ENCODE data around the gene INF2. TPM values are rescaled to one million over a fixed set of nuclear protein-coding genes. Genes with fewer than 3 reads are reported as not detected.

The INF2 gene
- total and polyA plus RNA-seq, 2 experiments from 2014 or later, result 36.7 to 75.5 TPM

DNA sequence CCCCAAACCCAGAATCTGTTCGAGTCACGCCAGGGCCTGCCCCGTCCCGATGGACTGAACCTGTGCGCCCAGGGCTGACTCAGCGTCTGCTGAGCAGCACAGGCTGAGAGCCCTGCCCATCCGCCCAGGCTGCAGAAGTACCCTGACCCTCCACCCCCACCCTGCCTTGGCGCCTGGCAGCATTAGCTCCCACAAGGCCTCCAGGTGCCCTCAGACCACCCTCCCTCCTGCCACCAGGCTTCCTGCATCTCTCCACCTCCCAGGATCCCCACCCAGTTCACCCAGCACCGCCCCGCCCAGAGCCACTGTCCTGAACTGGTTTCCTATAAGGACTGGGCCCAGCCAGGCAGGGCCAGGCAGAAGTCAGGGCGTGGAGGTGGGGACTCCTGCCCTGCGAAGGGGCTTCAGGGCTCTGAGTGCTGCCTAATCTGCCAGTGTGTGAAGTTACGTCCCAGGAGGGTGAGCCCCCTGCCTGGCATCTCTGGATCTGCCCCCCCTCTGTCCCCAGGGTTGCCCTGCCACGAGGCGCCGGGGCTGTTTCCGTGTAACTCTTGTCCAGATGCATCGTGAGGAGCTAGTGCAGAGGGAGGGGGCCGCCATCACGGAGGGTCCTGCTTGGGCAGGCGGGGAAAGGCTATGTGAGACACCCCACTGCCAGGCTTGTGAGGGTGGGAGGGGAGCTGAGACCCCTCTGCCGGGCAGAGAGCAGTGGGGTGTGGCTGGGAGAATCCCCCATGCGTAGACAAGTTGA, 43.7 kb downstream of the INF2 start:
- Mint-ChIP-seq H3K27ac (no peak overlapping the region), H3K9me3 (peaks cover 4% of the 10 kb centered on the region; the same call in 2 of the 3 replicates), H3K27me3 (ENCODE audit: insufficient read depth, low read depth, poor library complexity) (peaks cover 11% of the 10 kb centered on the region), H3K4me3 (no peak overlapping the region), H3K36me3 (ENCODE audit: low read depth) (no peaks in the 10 kb centered on the region; the same call in 2 of the 3 replicates), H3K4me1 (no peaks in the 10 kb centered on the region)
- Histone ChIP-seq H3K36me3 (ENCODE audit: insufficient read depth) (no peaks in the 10 kb centered on the region), H3K9me2 (ENCODE audit: insufficient read depth) (no peaks in the 10 kb centered on the region), H3K27me3 (ENCODE audit: insufficient read depth) (no peaks in the 10 kb centered on the region), H3K4me1 (ENCODE audit: insufficient read depth) (no peaks in the 10 kb centered on the region), H3K27ac (ENCODE audit: low read depth) (no peak overlapping the region), H3K79me2 (replicated peaks; ENCODE audit: insufficient read depth) (no peaks in the 10 kb centered on the region), H4K20me1 (replicated peaks; ENCODE audit: insufficient read depth) (no peaks in the 10 kb centered on the region), H3K4me2 (no peak overlapping the region), H2AFZ (no peak overlapping the region), H3K4me3 (no peak overlapping the region), H3F3A (replicated peaks; ENCODE audit: low read depth) (no peaks in the 10 kb centered on the region)
- DNase-seq (ENCODE audit: low spot score) (no peak), ATAC-seq (no peak)
- TF ChIP-seq ZNF462 (CRISPR knock-in tag; IDR thresholded peaks at IDR 0.05), result no peak
- TF ChIP-seq ETS1 (IDR thresholded peaks at IDR 0.05), result no peak
- no peak for TF ChIP-seq EZH2phosphoT487 (IDR thresholded peaks at IDR 0.05; ENCODE audit: unreplicated experiment)
- TF ChIP-seq, protein P1, sequence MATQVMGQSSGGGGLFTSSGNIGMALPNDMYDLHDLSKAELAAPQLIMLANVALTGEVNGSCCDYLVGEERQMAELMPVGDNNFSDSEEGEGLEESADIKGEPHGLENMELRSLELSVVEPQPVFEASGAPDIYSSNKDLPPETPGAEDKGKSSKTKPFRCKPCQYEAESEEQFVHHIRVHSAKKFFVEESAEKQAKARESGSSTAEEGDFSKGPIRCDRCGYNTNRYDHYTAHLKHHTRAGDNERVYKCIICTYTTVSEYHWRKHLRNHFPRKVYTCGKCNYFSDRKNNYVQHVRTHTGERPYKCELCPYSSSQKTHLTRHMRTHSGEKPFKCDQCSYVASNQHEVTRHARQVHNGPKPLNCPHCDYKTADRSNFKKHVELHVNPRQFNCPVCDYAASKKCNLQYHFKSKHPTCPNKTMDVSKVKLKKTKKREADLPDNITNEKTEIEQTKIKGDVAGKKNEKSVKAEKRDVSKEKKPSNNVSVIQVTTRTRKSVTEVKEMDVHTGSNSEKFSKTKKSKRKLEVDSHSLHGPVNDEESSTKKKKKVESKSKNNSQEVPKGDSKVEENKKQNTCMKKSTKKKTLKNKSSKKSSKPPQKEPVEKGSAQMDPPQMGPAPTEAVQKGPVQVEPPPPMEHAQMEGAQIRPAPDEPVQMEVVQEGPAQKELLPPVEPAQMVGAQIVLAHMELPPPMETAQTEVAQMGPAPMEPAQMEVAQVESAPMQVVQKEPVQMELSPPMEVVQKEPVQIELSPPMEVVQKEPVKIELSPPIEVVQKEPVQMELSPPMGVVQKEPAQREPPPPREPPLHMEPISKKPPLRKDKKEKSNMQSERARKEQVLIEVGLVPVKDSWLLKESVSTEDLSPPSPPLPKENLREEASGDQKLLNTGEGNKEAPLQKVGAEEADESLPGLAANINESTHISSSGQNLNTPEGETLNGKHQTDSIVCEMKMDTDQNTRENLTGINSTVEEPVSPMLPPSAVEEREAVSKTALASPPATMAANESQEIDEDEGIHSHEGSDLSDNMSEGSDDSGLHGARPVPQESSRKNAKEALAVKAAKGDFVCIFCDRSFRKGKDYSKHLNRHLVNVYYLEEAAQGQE (IDR thresholded peaks at IDR 0.05; ENCODE audit: unreplicated experiment), result no peak
- TF ChIP-seq STAT1 (IDR thresholded peaks at IDR 0.05; ENCODE audit: unreplicated experiment), result no peak
- no peak for TF ChIP-seq EZH2 (IDR thresholded peaks at IDR 0.05; ENCODE audit: low read depth, unreplicated experiment)
- TF ChIP-seq NANOG (IDR thresholded peaks at IDR 0.05; ENCODE audit: borderline replicate concordance), result no peak
- TF ChIP-seq, protein P2, sequence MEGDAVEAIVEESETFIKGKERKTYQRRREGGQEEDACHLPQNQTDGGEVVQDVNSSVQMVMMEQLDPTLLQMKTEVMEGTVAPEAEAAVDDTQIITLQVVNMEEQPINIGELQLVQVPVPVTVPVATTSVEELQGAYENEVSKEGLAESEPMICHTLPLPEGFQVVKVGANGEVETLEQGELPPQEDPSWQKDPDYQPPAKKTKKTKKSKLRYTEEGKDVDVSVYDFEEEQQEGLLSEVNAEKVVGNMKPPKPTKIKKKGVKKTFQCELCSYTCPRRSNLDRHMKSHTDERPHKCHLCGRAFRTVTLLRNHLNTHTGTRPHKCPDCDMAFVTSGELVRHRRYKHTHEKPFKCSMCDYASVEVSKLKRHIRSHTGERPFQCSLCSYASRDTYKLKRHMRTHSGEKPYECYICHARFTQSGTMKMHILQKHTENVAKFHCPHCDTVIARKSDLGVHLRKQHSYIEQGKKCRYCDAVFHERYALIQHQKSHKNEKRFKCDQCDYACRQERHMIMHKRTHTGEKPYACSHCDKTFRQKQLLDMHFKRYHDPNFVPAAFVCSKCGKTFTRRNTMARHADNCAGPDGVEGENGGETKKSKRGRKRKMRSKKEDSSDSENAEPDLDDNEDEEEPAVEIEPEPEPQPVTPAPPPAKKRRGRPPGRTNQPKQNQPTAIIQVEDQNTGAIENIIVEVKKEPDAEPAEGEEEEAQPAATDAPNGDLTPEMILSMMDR (conservative IDR thresholded peaks at IDR 0.05; ENCODE audit: low read depth in 2 of 2), result no peak
- TF ChIP-seq POLR2AphosphoS5 (IDR thresholded peaks at IDR 0.05; ENCODE audit: low read depth), result no peak
- no peak for TF ChIP-seq JUNB (IDR thresholded peaks at IDR 0.05; ENCODE audit: unreplicated experiment)
- no peak for TF ChIP-seq CREB1 (CRISPR knock-in tag; IDR thresholded peaks at IDR 0.05; ENCODE audit: low read depth)
- no peak for TF ChIP-seq ZNF331 (CRISPR knock-in tag; IDR thresholded peaks at IDR 0.05; ENCODE audit: low read depth)
- no peak for TF ChIP-seq ZNF114 (CRISPR knock-in tag; IDR thresholded peaks at IDR 0.05)
